Parietal lobe (tissue), 2 donors: ENCODE measurements around the gene KCNN1. TPM values are rescaled to one million over a fixed set of nuclear protein-coding genes. Genes with fewer than 3 reads are reported as not detected.

Experiments
- small RNA-seq: library from RNA; depleted of rRNA; stranded (forward); fragments of <200 nt; gene quantifications from one replicate; pipeline ENCODE3, GENCODE V24; 2014; ENCODE audit warnings: low replicate concordance
- total RNA-seq: library from RNA; depleted of rRNA; stranded (reverse); fragments of >200 nt; gene quantifications from one replicate; pipeline ENCODE4 v1.2.3, GENCODE V29; 2014

Gene KCNN1
- total RNA-seq: 37.6 TPM

GRCh38 chr19:17966550-17967256, at the start of gene KCNN1:
Gene KCNN1, plus strand, starts transcription at chr19:17967107. Its CDS starts 6,782 bp downstream, at chr19:17973889.

GRCh38 chr19:17932485-17933338, 34.2 kb upstream of the KCNN1 start, which contains the start of gene CCDC124:
Gene CCDC124, plus strand, starts transcription at chr19:17933015. Its CDS starts 3,406 bp downstream, at chr19:17936421.

GRCh38 chr19:18007917-18008673, 41.2 kb downstream of the KCNN1 start, which contains the start of gene ARRDC2:
Gene ARRDC2, plus strand, starts transcription at chr19:18008170. Its CDS starts 141 bp downstream, at chr19:18008311.

Small RNA genes lying within 50 kb of the gene (small RNA-seq; reads per million reads assigned to genes)
- gene RNA5SP468: not detected

Other genes with a start within 250 kb of the KCNN1 start
- gene MAP1S, start 247.6 kb upstream of the KCNN1 start, total RNA-seq: 41.3 TPM
- gene FCHO1, start 215.6 kb upstream of the KCNN1 start, total RNA-seq: 39.1 TPM
- not detected for gene B3GNT3, start 172.0 kb upstream of the KCNN1 start, total RNA-seq
- gene INSL3, start 145.6 kb upstream of the KCNN1 start, total RNA-seq: not detected
- 0.94 TPM for gene JAK3, start 119.1 kb upstream of the KCNN1 start, total RNA-seq
- 624 TPM for gene RPL18A, start 107.2 kb upstream of the KCNN1 start, total RNA-seq
- gene SLC5A5, start 95.2 kb upstream of the KCNN1 start, total RNA-seq: not detected
- gene CCDC124, start 34.1 kb upstream of the KCNN1 start, total RNA-seq: 22.8 TPM
- gene ARRDC2, start 41.1 kb downstream of the KCNN1 start, total RNA-seq: 1.9 TPM
- not detected for gene IL12RB1, start 119.8 kb downstream of the KCNN1 start, total RNA-seq
- gene MAST3, start 130.7 kb downstream of the KCNN1 start, total RNA-seq: 6.9 TPM
- gene PIK3R2, start 186.1 kb downstream of the KCNN1 start, total RNA-seq: 60.7 TPM
- gene IFI30, start 206.7 kb downstream of the KCNN1 start, total RNA-seq: not detected
- gene MPV17L2, start 226.1 kb downstream of the KCNN1 start, total RNA-seq: 3.1 TPM
- 75.4 TPM for gene RAB3A, start 236.9 kb downstream of the KCNN1 start, total RNA-seq